Measurements from ENCODE around the gene XKR7. TPM values are rescaled to one million over a fixed set of nuclear protein-coding genes. Genes with fewer than 3 reads are reported as not detected.

Gene XKR7
- total RNA-seq, 1 donor from 2014 or later = 0.48 TPM

- peaks cover 53% of the 10 kb centered on the region for H3K27me3 ChIP-seq (ENCODE audit: insufficient read depth, low read length)
- TF ChIP-seq EZH2 (IDR thresholded peaks at IDR 0.05; ENCODE audit: insufficient read depth, low read length) (no peak), CTCF (IDR thresholded peaks at IDR 0.05; ENCODE audit: insufficient read depth, low read depth, low read length) (no peak)
- no peaks in the 10 kb centered on the region for H3K36me3 ChIP-seq (ENCODE audit: insufficient read depth, low read length)
- H3K4me1 ChIP-seq (ENCODE audit: insufficient read depth, low read length) = peaks cover 2% of the 10 kb centered on the region
- H4K20me1 ChIP-seq (ENCODE audit: insufficient read depth, low read length) = peaks cover 2% of the 10 kb centered on the region
- Mint-ChIP-seq H3K27me3 (ENCODE audit: low read depth, unreplicated experiment) (peaks cover 51% of the 10 kb centered on the region), H3K36me3 (ENCODE audit: low read depth, unreplicated experiment) (no peaks in the 10 kb centered on the region), H3K9me3 (ENCODE audit: unreplicated experiment) (peaks cover 1% of the 10 kb centered on the region), H3K4me3 (ENCODE audit: unreplicated experiment) (no peak overlapping the region), H3K27ac (ENCODE audit: unreplicated experiment) (no peak overlapping the region), H3K4me1 (ENCODE audit: low read depth, unreplicated experiment) (peaks cover 16% of the 10 kb centered on the region)
- no peak overlapping the region for H2AFZ ChIP-seq (ENCODE audit: low read depth, low read length)
- FAIRE-seq = no peak
- DNase-seq (ENCODE audit: low read depth) = no peak
- no peak overlapping the region for H3K4me3 ChIP-seq (ENCODE audit: insufficient read depth, low read depth, low read length)
- H3K4me2 ChIP-seq (ENCODE audit: low read length) = no peak overlapping the region
- no peak overlapping the region for H3K27ac ChIP-seq (ENCODE audit: low read depth, low read length)
- H3K9ac ChIP-seq (ENCODE audit: low read length) = no peak overlapping the region
- H3K79me2 ChIP-seq (ENCODE audit: insufficient read depth, low read length) = no peaks in the 10 kb centered on the region
- H3K9me3 ChIP-seq (ENCODE audit: insufficient read depth, low read depth, low read length) = no peaks in the 10 kb centered on the region
These were observed 2.0 kb downstream of the XKR7 start for GRCh38 chr20:31969991-31970390.

DNA sequence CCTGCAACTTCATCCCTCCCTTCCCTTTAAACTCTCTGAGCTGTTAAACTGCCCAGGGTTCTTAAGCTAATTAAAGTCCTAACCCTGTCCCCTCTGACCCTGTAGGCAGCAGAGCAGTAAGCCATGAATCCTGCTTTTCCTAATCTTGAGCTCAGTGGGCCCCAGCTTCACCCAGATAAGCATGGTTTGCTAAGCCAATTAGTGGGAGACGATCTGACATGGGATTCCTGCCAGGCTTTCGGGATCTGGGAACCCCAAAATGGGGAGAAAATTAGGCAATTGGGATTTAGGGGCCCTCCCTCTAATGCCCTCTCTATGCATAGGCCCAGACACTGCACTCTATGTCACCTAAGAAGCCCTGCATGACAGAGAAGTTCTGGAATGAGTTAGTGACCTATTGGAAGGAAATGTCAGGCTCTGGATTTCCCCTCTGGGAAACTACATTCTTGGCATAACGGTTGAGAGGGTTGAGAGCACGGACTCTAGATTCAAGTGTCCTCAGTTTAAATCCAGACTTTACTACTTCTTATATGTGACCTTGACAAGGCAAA is 4.6 kb downstream of the XKR7 start:
- peak overlapping the region; percentile 41 for H3K27ac Mint-ChIP-seq (ENCODE audit: unreplicated experiment)
- Histone ChIP-seq H3K27ac (ENCODE audit: low read depth, low read length) (no peak overlapping the region), H3K27me3 (ENCODE audit: insufficient read depth, low read length) (peaks cover 45% of the 10 kb centered on the region), H3K79me2 (ENCODE audit: insufficient read depth, low read length) (no peaks in the 10 kb centered on the region), H3K4me2 (ENCODE audit: low read length) (no peak overlapping the region), H3K4me3 (ENCODE audit: insufficient read depth, low read depth, low read length) (no peak overlapping the region), H3K36me3 (ENCODE audit: insufficient read depth, low read length) (no peaks in the 10 kb centered on the region), H3K9me3 (ENCODE audit: insufficient read depth, low read depth, low read length) (no peaks in the 10 kb centered on the region), H2AFZ (ENCODE audit: low read depth, low read length) (no peak overlapping the region), H3K9ac (ENCODE audit: low read length) (no peak overlapping the region), H3K4me1 (ENCODE audit: insufficient read depth, low read length) (peaks cover 2% of the 10 kb centered on the region), H4K20me1 (ENCODE audit: insufficient read depth, low read length) (peaks cover 2% of the 10 kb centered on the region)
- no peaks in the 10 kb centered on the region for H3K36me3 Mint-ChIP-seq (ENCODE audit: low read depth, unreplicated experiment)
- H3K9me3 Mint-ChIP-seq (ENCODE audit: unreplicated experiment) = peaks cover 6% of the 10 kb centered on the region
- H3K4me1 Mint-ChIP-seq (ENCODE audit: low read depth, unreplicated experiment) = peaks cover 21% of the 10 kb centered on the region
- FAIRE-seq (no peak), DNase-seq (ENCODE audit: low read depth) (no peak)
- H3K4me3 Mint-ChIP-seq (ENCODE audit: unreplicated experiment) = no peak overlapping the region
- peaks cover 34% of the 10 kb centered on the region for H3K27me3 Mint-ChIP-seq (ENCODE audit: low read depth, unreplicated experiment)
- TF ChIP-seq EZH2 (IDR thresholded peaks at IDR 0.05; ENCODE audit: insufficient read depth, low read length) (no peak), CTCF (IDR thresholded peaks at IDR 0.05; ENCODE audit: insufficient read depth, low read depth, low read length) (no peak)

- Mint-ChIP-seq H3K27me3 (ENCODE audit: low read depth, unreplicated experiment) (peaks cover 29% of the 10 kb centered on the region), H3K9me3 (ENCODE audit: unreplicated experiment) (peaks cover 6% of the 10 kb centered on the region), H3K4me3 (ENCODE audit: unreplicated experiment) (no peak overlapping the region), H3K36me3 (ENCODE audit: low read depth, unreplicated experiment) (no peaks in the 10 kb centered on the region), H3K27ac (ENCODE audit: unreplicated experiment) (no peak overlapping the region), H3K4me1 (ENCODE audit: low read depth, unreplicated experiment) (peaks cover 22% of the 10 kb centered on the region)
- Histone ChIP-seq H3K27ac (ENCODE audit: low read depth, low read length) (no peak overlapping the region), H3K36me3 (ENCODE audit: insufficient read depth, low read length) (no peaks in the 10 kb centered on the region), H4K20me1 (ENCODE audit: insufficient read depth, low read length) (peaks cover 2% of the 10 kb centered on the region), H3K27me3 (ENCODE audit: insufficient read depth, low read length) (peaks cover 45% of the 10 kb centered on the region), H3K4me2 (ENCODE audit: low read length) (no peak overlapping the region), H3K4me3 (ENCODE audit: insufficient read depth, low read depth, low read length) (no peak overlapping the region), H3K9me3 (ENCODE audit: insufficient read depth, low read depth, low read length) (no peaks in the 10 kb centered on the region), H2AFZ (ENCODE audit: low read depth, low read length) (no peak overlapping the region), H3K79me2 (ENCODE audit: insufficient read depth, low read length) (no peaks in the 10 kb centered on the region), H3K9ac (ENCODE audit: low read length) (no peak overlapping the region), H3K4me1 (ENCODE audit: insufficient read depth, low read length) (no peaks in the 10 kb centered on the region)
- FAIRE-seq = no peak
- DNase-seq (ENCODE audit: low read depth) = no peak
- TF ChIP-seq CTCF (IDR thresholded peaks at IDR 0.05; ENCODE audit: insufficient read depth, low read depth, low read length) = no peak
- TF ChIP-seq EZH2 (IDR thresholded peaks at IDR 0.05; ENCODE audit: insufficient read depth, low read length) = no peak
These were observed 6.3 kb downstream of the XKR7 start for GRCh38 chr20:31974296-31974695.
